Tibial artery (tissue), 4 donors: ENCODE data around the gene SUN5.

ENCODE experiments used
- DNase-seq, 2 donors: peaks; one replicate each; pipeline ENCODE4 v3.0.0-alpha.2; 2019
- H3K27ac ChIP-seq, 2 donors: fragments of 200-600 bp; sonication (generic) in 1 of 2; 1 replicate in 1 of 2; 2 replicates in 1 of 2; pipeline ENCODE4 v1.5.1; 2018 to 2019; ENCODE audit warnings: mild to moderate bottlenecking in 1 of 2
- H3K27me3 ChIP-seq, 2 donors: fragments of 200-600 bp; sonication (generic) in 1 of 2; one replicate each; pipeline versions ENCODE4 v1.5.1 to v1.6.0; 2016 to 2019
- H3K36me3 ChIP-seq, 3 donors: fragments of 200-600 bp; sonication (generic) in 2 of 3; one replicate each; pipeline ENCODE4 v1.5.1; 2016 to 2019; ENCODE audit warnings: mild to moderate bottlenecking in 2 of 3
- H3K4me1 ChIP-seq, 4 donors: fragments of 200-600 bp; sonication (generic) in 2 of 4; 1 replicate in 3 of 4; 2 replicates in 1 of 4; pipeline ENCODE4 v1.5.1; 2016 to 2019
- H3K4me3 ChIP-seq, 2 donors: fragments of 200-600 bp; sonication (generic) in 1 of 2; 1 replicate in 1 of 2; 2 replicates in 1 of 2; pipeline ENCODE4 v1.5.1; 2018 to 2019; ENCODE audit warnings: mild to moderate bottlenecking in 2 of 2
- H3K9me3 ChIP-seq, 3 donors: fragments of 200-600 bp; sonication (generic) in 1 of 3; one replicate each; pipeline ENCODE4 v1.5.1; 2016 to 2019
- intact Hi-C: fragments of 100-400 bp; cut with DNase I; formaldehyde crosslinking; loops from one replicate; pipeline ENCODE4 v1.15.0; 2023; ENCODE audit warnings: low total_unique reads
- TF ChIP-seq, protein P1 (sequence below), 2 experiments: fragments of 200-600 bp in 1 of 2; fragments of 450-650 bp in 1 of 2; IDR thresholded peaks; one replicate each; pipeline ENCODE4 v1.5.1; 2017 to 2019; ENCODE audit warnings: antibody characterized with exemption in 2 of 2, mild to moderate bottlenecking in 1 of 2, moderate library complexity in 1 of 2

The SUN5 gene

DNA sequence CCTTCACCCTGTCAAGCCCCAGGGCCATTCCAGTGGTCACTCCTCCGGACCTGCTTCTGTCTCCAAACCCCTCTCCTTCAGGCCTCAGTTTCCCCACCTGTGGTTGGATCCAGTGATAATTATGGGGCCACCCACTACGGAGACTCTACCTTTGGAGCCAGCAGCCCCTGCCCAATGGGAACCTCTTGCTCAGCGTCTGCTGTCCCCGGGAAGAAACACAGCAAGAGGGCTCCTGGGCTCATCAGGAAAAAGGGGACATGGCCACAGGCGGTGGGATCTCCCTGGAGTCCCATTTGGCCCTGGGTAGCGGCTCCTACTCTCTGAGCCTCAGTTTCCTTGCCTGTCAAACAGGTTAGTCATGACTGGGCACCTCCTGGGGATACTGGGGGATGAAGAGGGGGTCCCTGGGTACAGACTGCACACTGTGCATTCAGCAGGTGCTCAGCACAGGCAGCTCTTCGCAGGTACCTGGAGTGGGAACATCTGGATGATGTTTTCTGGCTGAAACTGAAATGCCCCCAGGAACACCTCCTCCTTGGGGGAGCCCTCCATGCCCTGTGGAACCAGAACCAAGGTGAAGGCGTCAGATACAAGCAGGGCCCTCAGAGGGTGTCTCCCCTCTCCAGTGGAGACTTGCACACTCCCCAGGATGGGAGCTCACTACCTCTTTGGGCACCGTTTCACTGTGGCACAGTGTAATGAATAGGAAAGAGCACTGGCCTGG lies 19.4 kb downstream of the SUN5 start:
- intact Hi-C loops: no loop called here
- TF ChIP-seq, protein P1, sequence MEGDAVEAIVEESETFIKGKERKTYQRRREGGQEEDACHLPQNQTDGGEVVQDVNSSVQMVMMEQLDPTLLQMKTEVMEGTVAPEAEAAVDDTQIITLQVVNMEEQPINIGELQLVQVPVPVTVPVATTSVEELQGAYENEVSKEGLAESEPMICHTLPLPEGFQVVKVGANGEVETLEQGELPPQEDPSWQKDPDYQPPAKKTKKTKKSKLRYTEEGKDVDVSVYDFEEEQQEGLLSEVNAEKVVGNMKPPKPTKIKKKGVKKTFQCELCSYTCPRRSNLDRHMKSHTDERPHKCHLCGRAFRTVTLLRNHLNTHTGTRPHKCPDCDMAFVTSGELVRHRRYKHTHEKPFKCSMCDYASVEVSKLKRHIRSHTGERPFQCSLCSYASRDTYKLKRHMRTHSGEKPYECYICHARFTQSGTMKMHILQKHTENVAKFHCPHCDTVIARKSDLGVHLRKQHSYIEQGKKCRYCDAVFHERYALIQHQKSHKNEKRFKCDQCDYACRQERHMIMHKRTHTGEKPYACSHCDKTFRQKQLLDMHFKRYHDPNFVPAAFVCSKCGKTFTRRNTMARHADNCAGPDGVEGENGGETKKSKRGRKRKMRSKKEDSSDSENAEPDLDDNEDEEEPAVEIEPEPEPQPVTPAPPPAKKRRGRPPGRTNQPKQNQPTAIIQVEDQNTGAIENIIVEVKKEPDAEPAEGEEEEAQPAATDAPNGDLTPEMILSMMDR (IDR thresholded peaks at IDR 0.05): no peak
- H3K27ac ChIP-seq: no peak overlapping the region

DNA sequence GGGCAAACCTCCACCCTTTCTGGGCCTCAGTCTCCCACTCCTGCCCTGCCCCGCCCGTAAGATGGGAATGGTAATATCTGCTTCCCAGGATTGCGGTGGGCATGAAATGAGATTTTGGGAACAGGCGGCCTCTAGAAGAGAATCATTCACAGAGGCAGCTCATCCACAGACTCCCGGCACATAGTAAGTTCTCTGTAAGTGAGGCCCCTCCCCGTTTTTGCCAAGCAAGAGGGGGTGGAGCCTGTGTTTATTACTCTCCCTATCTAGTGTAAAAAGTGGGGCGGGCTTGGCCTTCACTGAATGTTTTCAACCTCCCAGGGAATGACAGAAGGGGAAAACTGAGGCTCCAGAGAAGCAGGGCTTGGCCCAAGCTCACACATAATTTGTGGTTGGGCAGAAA lies 20.0 kb downstream of the SUN5 start:
- H3K27ac ChIP-seq: no peak overlapping the region
- peaks cover 0 to 28% of the 10 kb centered on the region in 2 donors for H3K27me3 ChIP-seq
- no peak overlapping the region for H3K4me3 ChIP-seq
- no peaks in the 10 kb centered on the region for H3K4me1 ChIP-seq
- intact Hi-C loops: no loop called here
- TF ChIP-seq, protein P1 (IDR thresholded peaks at IDR 0.05): no peak
- no peak for DNase-seq
- no peaks in the 10 kb centered on the region for H3K9me3 ChIP-seq
- no peaks in the 10 kb centered on the region for H3K36me3 ChIP-seq

More for the DNA sequence above, 19.4 kb downstream of the SUN5 start:
- no peaks in the 10 kb centered on the region for H3K36me3 ChIP-seq
- no peaks in the 10 kb centered on the region for H3K4me1 ChIP-seq
- peaks cover 0 to 34% of the 10 kb centered on the region in 2 donors for H3K27me3 ChIP-seq
- no peaks in the 10 kb centered on the region for H3K9me3 ChIP-seq
- H3K4me3 ChIP-seq: no peak overlapping the region
- no peak for DNase-seq

DNA sequence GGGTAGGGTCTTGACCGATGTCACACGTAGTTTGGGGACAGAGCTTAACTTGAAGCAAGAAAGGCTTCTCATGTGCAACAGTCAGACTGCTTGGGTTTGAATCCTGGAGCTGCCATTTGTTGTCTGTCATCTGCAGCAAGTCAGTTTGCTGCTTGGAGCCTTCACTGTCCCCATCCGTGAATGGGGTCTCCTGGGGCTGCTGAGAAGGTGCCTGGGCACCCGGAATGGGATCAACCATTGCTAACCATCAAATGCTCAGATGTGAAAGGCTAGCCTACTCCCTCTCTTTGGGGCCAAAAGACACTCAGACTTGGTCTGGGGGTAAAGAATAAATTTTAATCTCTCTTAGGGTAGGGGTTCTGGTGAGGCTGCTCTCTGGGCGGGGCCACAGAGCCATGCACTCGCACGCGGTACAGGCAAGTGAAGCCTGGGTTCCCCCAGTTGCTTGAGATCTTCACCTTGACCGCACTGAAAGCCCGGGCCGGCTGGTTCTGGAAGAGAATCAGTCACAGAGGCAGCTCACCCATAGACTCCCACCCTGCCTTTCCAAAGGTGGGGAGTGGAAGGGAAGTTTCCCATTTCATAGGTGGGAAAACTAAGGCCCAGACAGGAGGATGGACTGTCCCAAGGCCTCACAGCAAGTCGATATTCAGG lies 20.6 kb downstream of the SUN5 start:
- H3K36me3 ChIP-seq: no peaks in the 10 kb centered on the region
- peaks cover 0 to 27% of the 10 kb centered on the region in 2 donors for H3K27me3 ChIP-seq
- no peak overlapping the region for H3K27ac ChIP-seq
- H3K4me1 ChIP-seq: no peaks in the 10 kb centered on the region
- intact Hi-C loops: no loop called here
- no peak for DNase-seq
- no peaks in the 10 kb centered on the region for H3K9me3 ChIP-seq
- TF ChIP-seq, protein P1 (IDR thresholded peaks at IDR 0.05): no peak
- H3K4me3 ChIP-seq: no peak overlapping the region

DNA sequence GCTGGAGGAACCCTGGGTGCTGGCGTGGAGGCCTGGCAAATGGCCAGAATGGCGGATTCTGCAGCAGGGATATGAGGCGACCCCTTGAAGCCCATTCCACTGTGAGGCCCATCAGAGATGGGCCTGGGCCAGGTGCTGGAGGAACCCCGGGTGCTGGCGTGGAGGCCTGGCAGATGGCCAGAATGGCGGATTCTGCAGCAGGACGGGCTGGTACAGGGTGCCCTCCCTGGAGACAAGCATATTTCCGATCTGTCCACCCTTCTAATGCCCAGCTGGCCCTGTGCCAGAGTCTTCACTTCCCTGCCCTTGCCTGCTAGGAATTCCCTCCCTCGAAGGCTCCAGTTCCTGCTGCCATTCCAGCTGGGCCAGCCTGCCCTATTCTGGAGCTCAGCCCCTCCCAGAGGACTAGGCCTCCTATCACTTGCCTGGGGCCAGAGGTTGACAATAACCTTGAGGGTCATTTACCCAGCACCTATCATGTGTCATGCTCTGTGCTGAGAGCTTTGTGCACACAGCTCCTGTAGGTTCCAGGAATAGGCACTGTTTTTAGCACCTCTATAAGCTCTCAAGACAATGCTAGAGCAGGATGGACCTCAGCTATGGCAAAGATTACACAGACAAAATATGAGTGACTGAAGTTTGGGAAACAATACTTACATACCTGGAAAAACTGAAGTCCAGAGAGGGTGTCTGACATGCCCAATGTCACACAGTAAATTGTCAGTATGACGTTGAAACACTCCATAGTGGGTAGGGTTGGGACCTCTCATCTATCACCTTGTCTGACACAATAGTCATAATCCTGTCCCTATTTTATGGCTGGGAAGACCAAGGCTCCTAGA lies 21.4 kb downstream of the SUN5 start:
- no peaks in the 10 kb centered on the region for H3K4me1 ChIP-seq
- H3K4me3 ChIP-seq: no peak overlapping the region
- intact Hi-C loops: no loop called here
- H3K27ac ChIP-seq: no peak overlapping the region
- TF ChIP-seq, protein P1 (IDR thresholded peaks at IDR 0.05): no peak
- no peaks in the 10 kb centered on the region for H3K36me3 ChIP-seq
- no peaks in the 10 kb centered on the region for H3K9me3 ChIP-seq
- H3K27me3 ChIP-seq: peaks cover 0 to 27% of the 10 kb centered on the region in 2 donors
- no peak for DNase-seq

DNA sequence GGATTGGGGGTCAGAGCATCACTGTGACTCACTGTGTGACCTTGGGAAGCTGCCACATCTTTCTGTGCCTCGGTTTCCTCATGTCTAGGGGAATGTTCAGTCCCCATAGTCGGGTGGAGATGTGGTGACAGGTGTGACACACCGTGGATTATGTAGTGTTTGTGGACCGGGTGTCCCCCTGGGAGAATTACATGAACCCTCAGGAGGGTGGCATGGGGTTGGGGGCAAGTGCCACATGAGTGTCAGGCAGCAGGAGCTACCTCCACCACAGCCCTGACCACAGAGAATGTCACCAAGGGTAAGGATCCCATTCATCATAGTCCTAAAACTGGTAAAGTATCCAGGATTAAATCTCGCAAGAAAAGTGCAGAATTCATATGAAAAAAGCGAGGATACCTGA lies 23.2 kb downstream of the SUN5 start:
- Histone ChIP-seq H3K9me3 (no peaks in the 10 kb centered on the region), H3K4me3 (no peak overlapping the region), H3K4me1 (no peaks in the 10 kb centered on the region), H3K36me3 (no peaks in the 10 kb centered on the region), H3K27me3 (peaks cover 0 to 23% of the 10 kb centered on the region in 2 donors), H3K27ac (no peak overlapping the region)
- TF ChIP-seq, protein P1 (IDR thresholded peaks at IDR 0.05): no peak
- DNase-seq: peak in 1 of 2 donors; percentile 19
- intact Hi-C loops: no loop called here
